ENCODE measurements around the gene ZNF441.

GRCh38 chr19:11821474-11822109 lies 54.8 kb downstream of the ZNF441 start:
- TF ChIP-seq CTCF (IDR thresholded peaks at IDR 0.05) (no peak), POLR2A (IDR thresholded peaks at IDR 0.05) (no peak)
